ENCODE data around the gene NKAPL. TPM values are rescaled to one million over a fixed set of nuclear protein-coding genes. Genes with fewer than 3 reads are reported as not detected.
A peak's percentile ranks its signal among the peaks of the same experiment; 100 is the strongest.

Gene NKAPL
- total and polyA plus RNA-seq, 4 donors: 0.81 to 1.4 (median 0.96) TPM

DNA sequence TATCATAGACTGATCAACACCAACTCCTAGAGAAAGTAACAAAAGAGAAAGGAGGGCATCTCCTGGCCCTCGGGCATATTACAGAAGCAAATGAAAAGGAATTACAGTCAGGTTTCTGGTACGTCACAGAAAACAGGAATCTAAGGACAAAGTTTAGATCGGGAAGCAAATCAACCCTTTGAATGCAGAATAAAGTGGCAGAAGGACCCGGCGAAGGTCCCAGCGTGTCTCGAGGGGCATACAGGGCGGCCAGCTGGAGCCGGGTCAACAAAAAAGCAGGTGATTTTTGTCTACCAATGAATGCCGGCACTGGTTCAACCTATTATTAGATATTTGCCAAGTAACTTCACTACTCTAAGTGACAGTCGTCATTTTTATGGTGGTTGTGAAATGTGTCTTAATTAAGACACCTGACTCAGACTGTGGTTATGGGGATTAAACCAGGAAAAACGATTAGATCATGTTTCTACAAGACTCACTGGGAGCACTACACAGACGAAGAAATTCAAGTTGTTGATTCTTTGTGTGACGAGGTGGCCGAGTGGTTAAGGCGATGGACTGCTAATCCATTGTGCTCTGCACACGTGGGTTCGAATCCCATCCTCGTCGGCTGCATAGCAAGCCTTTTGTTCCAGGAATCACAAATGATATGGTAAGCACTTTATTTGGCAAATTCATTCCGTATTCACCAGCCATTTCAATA lies 46.4 kb upstream of the NKAPL start:
- no peak overlapping the region for H3K4me3 ChIP-seq
- peaks cover 0 to 10% (median 0%) of the 10 kb centered on the region in 5 donors for H3K4me1 ChIP-seq (ENCODE audit: control insufficient read depth in 5 of 5, insufficient read depth in 5 of 5, low read length in 5 of 5)
- TF ChIP-seq, protein P1, sequence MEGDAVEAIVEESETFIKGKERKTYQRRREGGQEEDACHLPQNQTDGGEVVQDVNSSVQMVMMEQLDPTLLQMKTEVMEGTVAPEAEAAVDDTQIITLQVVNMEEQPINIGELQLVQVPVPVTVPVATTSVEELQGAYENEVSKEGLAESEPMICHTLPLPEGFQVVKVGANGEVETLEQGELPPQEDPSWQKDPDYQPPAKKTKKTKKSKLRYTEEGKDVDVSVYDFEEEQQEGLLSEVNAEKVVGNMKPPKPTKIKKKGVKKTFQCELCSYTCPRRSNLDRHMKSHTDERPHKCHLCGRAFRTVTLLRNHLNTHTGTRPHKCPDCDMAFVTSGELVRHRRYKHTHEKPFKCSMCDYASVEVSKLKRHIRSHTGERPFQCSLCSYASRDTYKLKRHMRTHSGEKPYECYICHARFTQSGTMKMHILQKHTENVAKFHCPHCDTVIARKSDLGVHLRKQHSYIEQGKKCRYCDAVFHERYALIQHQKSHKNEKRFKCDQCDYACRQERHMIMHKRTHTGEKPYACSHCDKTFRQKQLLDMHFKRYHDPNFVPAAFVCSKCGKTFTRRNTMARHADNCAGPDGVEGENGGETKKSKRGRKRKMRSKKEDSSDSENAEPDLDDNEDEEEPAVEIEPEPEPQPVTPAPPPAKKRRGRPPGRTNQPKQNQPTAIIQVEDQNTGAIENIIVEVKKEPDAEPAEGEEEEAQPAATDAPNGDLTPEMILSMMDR (IDR thresholded peaks at IDR 0.05; ENCODE audit: control extremely low read depth, extremely low read depth): no peak
- WGBS, 2 donors: 1 to 3% methylated on average over 21 of the region's 21 CpGs
- ATAC-seq (ENCODE audit: insufficient read depth, low FRiP score) (peak; percentile 66), DNase-seq (peak; percentile 36 to 52 (median 42))
- peaks cover 0 to 15% (median 0%) of the 10 kb centered on the region in 4 donors for H3K9me3 ChIP-seq (ENCODE audit: control insufficient read depth in 4 of 4, insufficient read depth in 3 of 4, low read length in 3 of 4)
- H3K9ac ChIP-seq (ENCODE audit: insufficient read depth in 1 of 2, low read length in 2 of 2): no peak overlapping the region
- peaks cover 12 to 92% (median 83%) of the 10 kb centered on the region in 3 donors for H3K27me3 ChIP-seq (ENCODE audit: control insufficient read depth in 3 of 3, insufficient read depth in 3 of 3, low read length in 2 of 3)
- H3K36me3 ChIP-seq (ENCODE audit: control insufficient read depth in 4 of 4, insufficient read depth in 4 of 4, low read length in 4 of 4): no peaks in the 10 kb centered on the region
- no peak overlapping the region for H3K27ac ChIP-seq (ENCODE audit: low read depth in 1 of 2, low read length in 1 of 2)

DNA sequence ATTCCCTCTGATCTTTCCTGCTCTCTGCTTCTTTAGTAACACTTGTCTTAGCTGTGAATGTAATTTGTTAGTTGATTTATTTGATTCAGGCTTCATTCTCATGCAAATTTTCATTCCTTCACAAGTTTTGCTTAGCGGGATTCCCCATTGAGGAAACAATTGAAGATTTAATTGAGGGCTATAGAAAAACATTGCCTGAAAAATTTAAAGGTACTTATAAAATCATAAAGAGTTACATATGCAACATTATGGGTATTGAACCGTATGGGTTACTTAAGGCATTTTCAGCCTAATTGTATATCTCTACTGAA lies 45.9 kb upstream of the NKAPL start:
- peaks cover 0 to 7% (median 0%) of the 10 kb centered on the region in 5 donors for H3K4me1 ChIP-seq (ENCODE audit: control insufficient read depth in 5 of 5, insufficient read depth in 5 of 5, low read length in 5 of 5)
- ATAC-seq (ENCODE audit: insufficient read depth, low FRiP score): no peak
- WGBS, 2 donors: 19 to 31% methylated on average over 2 of the region's 2 CpGs
- TF ChIP-seq, protein P1 (IDR thresholded peaks at IDR 0.05; ENCODE audit: control extremely low read depth, extremely low read depth): no peak
- H3K9me3 ChIP-seq (ENCODE audit: control insufficient read depth in 4 of 4, insufficient read depth in 3 of 4, low read length in 3 of 4): peaks cover 0 to 13% (median 0%) of the 10 kb centered on the region in 4 donors
- no peak overlapping the region for H3K9ac ChIP-seq (ENCODE audit: insufficient read depth in 1 of 2, low read length in 2 of 2)
- H3K36me3 ChIP-seq (ENCODE audit: control insufficient read depth in 4 of 4, insufficient read depth in 4 of 4, low read length in 4 of 4): no peaks in the 10 kb centered on the region
- H3K4me3 ChIP-seq: no peak overlapping the region
- no peak overlapping the region for H3K27ac ChIP-seq (ENCODE audit: low read depth in 1 of 2, low read length in 1 of 2)
- no peak for DNase-seq
- peaks cover 9 to 88% (median 78%) of the 10 kb centered on the region in 3 donors for H3K27me3 ChIP-seq (ENCODE audit: control insufficient read depth in 3 of 3, insufficient read depth in 3 of 3, low read length in 2 of 3)

DNA sequence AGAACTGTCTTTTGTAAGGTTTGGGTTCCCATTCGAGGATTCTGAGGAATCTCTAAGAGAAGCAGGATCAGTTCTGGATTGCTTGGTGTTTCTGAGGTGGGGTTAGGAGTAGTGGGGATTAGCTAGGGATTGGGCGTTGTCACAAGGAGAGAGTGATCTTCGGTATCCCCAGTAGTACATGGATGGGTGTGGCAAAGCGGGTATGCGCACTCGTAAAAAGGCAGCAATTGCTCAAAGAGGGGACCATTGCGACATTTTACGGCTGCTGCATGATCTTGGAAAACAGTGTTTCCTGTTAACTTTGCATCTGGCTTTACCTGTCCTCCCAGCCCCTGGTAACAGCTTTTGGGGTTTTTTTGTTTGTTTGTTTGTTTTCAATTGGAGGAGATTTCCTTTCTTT lies 43.7 kb upstream of the NKAPL start:
- H3K27me3 ChIP-seq (ENCODE audit: control insufficient read depth in 3 of 3, insufficient read depth in 3 of 3, low read length in 2 of 3): peaks cover 3 to 69% (median 63%) of the 10 kb centered on the region in 3 donors

More for the DNA sequence above, 43.7 kb upstream of the NKAPL start:
- Histone ChIP-seq H3K36me3 (ENCODE audit: control insufficient read depth in 4 of 4, insufficient read depth in 4 of 4, low read length in 4 of 4) (no peaks in the 10 kb centered on the region), H3K4me1 (ENCODE audit: control insufficient read depth in 5 of 5, insufficient read depth in 5 of 5, low read length in 5 of 5) (peaks cover 0 to 8% (median 0%) of the 10 kb centered on the region in 5 donors), H3K27ac (ENCODE audit: low read depth in 1 of 2, low read length in 1 of 2) (no peak overlapping the region), H3K9ac (ENCODE audit: insufficient read depth in 1 of 2, low read length in 2 of 2) (no peak overlapping the region), H3K9me3 (ENCODE audit: control insufficient read depth in 4 of 4, insufficient read depth in 3 of 4, low read length in 3 of 4) (peaks cover 0 to 10% (median 0%) of the 10 kb centered on the region in 4 donors), H3K4me3 (no peak overlapping the region)
- TF ChIP-seq, protein P1 (IDR thresholded peaks at IDR 0.05; ENCODE audit: control extremely low read depth, extremely low read depth): no peak
- 37 to 40% methylated on average over 8 of the region's 8 CpGs for WGBS, 2 donors
- ATAC-seq (ENCODE audit: insufficient read depth, low FRiP score) (no peak), DNase-seq (peak in 1 of 3 donors; percentile 21)
